K562 (cell line): ENCODE results near the gene CTSL. TPM values are rescaled to one million over a fixed set of nuclear protein-coding genes. Genes with fewer than 3 reads are reported as not detected.

Experiments
- ATAC-seq: fragments of 200-7000 bp; cut with Tn5 transposase; 3 replicates; pipeline ENCODE4 v1.9.1; 2020; ENCODE audit warnings: moderate library complexity
- BruUV-seq: library from RNA; stranded (reverse); fragments of 400-500 nt; replicated peaks from 2 replicates; lab custom pipeline; 2021; lab: Mats Ljungman, UMichigan
- CTCF ChIA-PET: fragments of 300-600 bp; formaldehyde crosslinking; extraction: SDS; loops from one replicate; lab custom pipeline; 2021; ENCODE audit warnings: low intra/inter-chr PET ratio; lab: Yijun Ruan, JAX
- POLR2A ChIA-PET: fragments of 300-600, 350-650 bp; sonication (Branson Sonifier 250); formaldehyde crosslinking; extraction: SDS; loops from one replicate; lab custom pipeline; 2021; ENCODE audit warnings: antibody characterized with exemption, inconsistent platforms; lab: Yijun Ruan, JAX
- DNase-seq, 4 experiments: peaks; one replicate each; pipeline versions ENCODE4 v3.0.0 to v3.0.0-alpha.2; 2011 to 2018; ENCODE audit warnings: low spot score in 3 of 4, mixed read lengths in 3 of 4; ENCODE audit errors: extremely low read depth in 1 of 4
- FAIRE-seq: peaks from 2 replicates; lab custom pipeline; 2011; peaks lifted over from hg19 to GRCh38; lab: Jason Lieb, UNC
- H2AFZ ChIP-seq: 2 replicates; pipeline ENCODE4 v1.6.0; 2011; ENCODE audit warnings: low read depth, low read length, control low read depth, inconsistent platforms
- H3K27ac ChIP-seq: fragments of 200-600 bp; 3 replicates; pipeline ENCODE4 v1.8.0; 2011; ENCODE audit warnings: low read depth, mild to moderate bottlenecking, control low read depth, inconsistent platforms, low read length, moderate library complexity, mixed read lengths; ENCODE audit errors: extremely low read depth
- H3K27me3 ChIP-seq, 2 experiments: fragments of 300-600 bp in 1 of 2; 2 replicates in 1 of 2; 3 replicates in 1 of 2; pipeline versions ENCODE4 v1.6.0 to v1.8.0; 2011; ENCODE audit warnings: inconsistent platforms in 2 of 2, low read length in 2 of 2, mild to moderate bottlenecking in 1 of 2, mixed read lengths in 1 of 2, moderate library complexity in 1 of 2; ENCODE audit not compliant: control insufficient read depth in 2 of 2, insufficient read depth in 2 of 2
- H3K36me3 ChIP-seq: fragments of 300-600 bp; 3 replicates; pipeline ENCODE4 v1.8.0; 2011; ENCODE audit warnings: mild to moderate bottlenecking, low read length, inconsistent platforms; ENCODE audit not compliant: control insufficient read depth, insufficient read depth
- H3K4me1 ChIP-seq, 2 experiments: fragments of 200-600 bp in 1 of 2; replicated peaks in 1 of 2; 2 replicates in 1 of 2; 3 replicates in 1 of 2; pipeline versions ENCODE4 v1.5.1 to v1.8.0; 2011; ENCODE audit warnings: inconsistent platforms in 2 of 2, low read length in 2 of 2, mild to moderate bottlenecking in 1 of 2, mixed read lengths in 1 of 2, moderate library complexity in 1 of 2; ENCODE audit not compliant: control insufficient read depth in 2 of 2, insufficient read depth in 2 of 2
- H3K4me2 ChIP-seq: 2 replicates; pipeline ENCODE4 v1.6.1; 2011; ENCODE audit warnings: low read length, control low read depth, inconsistent platforms, mixed read lengths; ENCODE audit not compliant: insufficient read depth
- H3K4me3 ChIP-seq: fragments of 200-600 bp; sonication (generic), shearing (Covaris generic); 2 replicates; pipeline ENCODE4 v1.5.1; 2016; ENCODE audit warnings: control low read depth, inconsistent platforms
- H3K79me2 ChIP-seq: fragments of 200-600 bp; 3 replicates; pipeline ENCODE4 v1.8.0; 2011; ENCODE audit warnings: low read length, inconsistent platforms; ENCODE audit not compliant: control insufficient read depth, insufficient read depth
- H3K9ac ChIP-seq, 2 experiments: 2 replicates each; pipeline versions ENCODE4 v1.6.0 to v1.6.1; 2011; ENCODE audit warnings: low read depth in 2 of 2, low read length in 2 of 2, control low read depth in 1 of 2, inconsistent platforms in 1 of 2, mild to moderate bottlenecking in 1 of 2, mixed read lengths in 1 of 2; ENCODE audit not compliant: insufficient read depth in 1 of 2
- H3K9me1 ChIP-seq: one replicate; pipeline ENCODE4 v1.6.0; 2011; ENCODE audit warnings: inconsistent platforms, mild to moderate bottlenecking, low read length, moderate library complexity; ENCODE audit not compliant: control insufficient read depth, insufficient read depth
- H3K9me3 ChIP-seq: replicated peaks from 2 replicates; pipeline ENCODE4 v1.5.1; 2011; ENCODE audit warnings: low read depth, low read length, inconsistent platforms; ENCODE audit not compliant: control insufficient read depth, insufficient read depth
- H4K20me1 ChIP-seq: replicated peaks from 2 replicates; pipeline ENCODE4 v1.6.1; 2011; ENCODE audit warnings: low read length, inconsistent platforms, mixed read lengths; ENCODE audit not compliant: control insufficient read depth, insufficient read depth
- ADNP ChIP-seq: fragments of 200-800 bp; sonication (Bioruptor generic); IDR thresholded peaks from 2 replicates; pipeline ENCODE4 v1.6.1; 2016; ENCODE audit warnings: missing genetic modification characterization, missing compliant biosample characterization
- ELF4 ChIP-seq: fragments of 450-650 bp; formaldehyde crosslinking; IDR thresholded peaks from 2 replicates; pipeline ENCODE4 v1.4.0; 2022; ENCODE audit warnings: missing genetic modification characterization
- HNRNPL ChIP-seq: fragments of 200-400 bp; formaldehyde crosslinking; IDR thresholded peaks from 2 replicates; pipeline ENCODE4 v1.6.1; 2017; ENCODE audit warnings: low read depth, mild to moderate bottlenecking, low read length
- OTX1 ChIP-seq: fragments of 450-650 bp; formaldehyde crosslinking; IDR thresholded peaks from 2 replicates; pipeline ENCODE4 v1.4.0; 2022; ENCODE audit warnings: mild to moderate bottlenecking
- SAFB2 ChIP-seq: fragments of 200-400 bp; formaldehyde crosslinking; IDR thresholded peaks from 2 replicates; pipeline ENCODE4 v1.6.1; 2018; ENCODE audit warnings: borderline replicate concordance, low read length, low read depth, moderate library complexity; ENCODE audit not compliant: severe bottlenecking
- SRSF1 ChIP-seq: fragments of 200-400 bp; formaldehyde crosslinking; IDR thresholded peaks from 2 replicates; pipeline ENCODE4 v1.6.1; 2017; ENCODE audit warnings: mild to moderate bottlenecking, low read depth, low read length, moderate library complexity
- XRCC5 ChIP-seq: fragments of 200-400 bp; formaldehyde crosslinking; IDR thresholded peaks from 2 replicates; pipeline ENCODE4 v1.6.1; 2017; ENCODE audit warnings: low read depth, mild to moderate bottlenecking, low read length
- ZFP36 ChIP-seq: fragments of 150-350 bp; IDR thresholded peaks from 2 replicates; pipeline ENCODE4 v1.6.1; 2018; ENCODE audit warnings: low read length, low read depth; ENCODE audit not compliant: partially characterized antibody
- ZKSCAN8 ChIP-seq: fragments of 200-800 bp; sonication (Bioruptor generic); IDR thresholded peaks from 2 replicates; pipeline ENCODE4 v1.6.1; 2016; ENCODE audit warnings: missing genetic modification characterization, missing compliant biosample characterization
- ZNF586 ChIP-seq: fragments of 450-650 bp; formaldehyde crosslinking; conservative IDR thresholded peaks from 2 replicates; pipeline ENCODE4 v1.4.0; 2020; ENCODE audit warnings: mild to moderate bottlenecking, moderate library complexity
- WGBS: fragments of 100-300 bp; shearing (Covaris generic); methylation state at CpG from one replicate; pipeline ENCODE4 v1.1.6; 2016; ENCODE audit warnings: low coverage, mixed read lengths; ENCODE audit not compliant: insufficient coverage; ENCODE audit errors: missing lambda C conversion rate; 5-methylcytosine and 5-hydroxymethylcytosine counted together
- in situ Hi-C: fragments of 300-500 bp; cut with MboI; formaldehyde crosslinking; loops from 4 replicates; pipeline ENCODE4 v1.15.0; 2018; ENCODE audit warnings: inconsistent platforms, mixed read lengths
- intact Hi-C: fragments of 100-400 bp; cut with micrococcal nuclease; formaldehyde crosslinking; loops from 2 replicates; pipeline ENCODE4 v1.14.2; 2022
- polyA plus RNA-seq, 8 experiments: library from polyadenylated mRNA; depleted of rRNA in 4 of 8; stranded (reverse) in 5 of 8; unstranded in 3 of 8; fragments of >200 nt; fragmentation: Nextera tagmentation in 2 of 8; fragmentation: Illumina TruSeq in 1 of 8; extraction: Ambion mirVana in 2 of 8; extraction: Trizol in 1 of 8; gene quantifications; 2 replicates each; pipeline versions ENCODE4 v1.2.1 to v1.2.3, GENCODE V29; 2011 to 2014; ENCODE audit warnings: inconsistent platforms in 1 of 8, missing spikeins in 1 of 8
- total RNA-seq, 7 experiments: library from RNA; depleted of rRNA in 6 of 7; stranded (reverse); fragments of >200 nt in 6 of 7; fragmentation: Illumina TruSeq in 2 of 7; extraction: Trizol in 2 of 7; gene quantifications; 2 replicates each; pipeline versions ENCODE4 v1.2.1 to v1.2.3, GENCODE V29; 2011 to 2021; ENCODE audit warnings: low replicate concordance in 1 of 7
- TF ChIP-seq, protein P1 (sequence below): fragments of 250-450 bp; sonication (Bioruptor Pico); IDR thresholded peaks from 2 replicates; pipeline ENCODE4 v1.8.0; 2021; ENCODE audit warnings: moderate library complexity, mild to moderate bottlenecking, inconsistent platforms
- TF ChIP-seq, protein P2 (sequence below): fragments of 250-450 bp; sonication (Bioruptor Pico); IDR thresholded peaks from 2 replicates; pipeline ENCODE4 v1.4.0; 2020; ENCODE audit warnings: mild to moderate bottlenecking, moderate library complexity

Gene CTSL
- total and polyA plus RNA-seq, 9 of the 15 experiments (the other 6 are each of a cell fraction or from before 2014, with no cell fraction given): 55.9 to 165 (median 93.7) TPM

DNA sequence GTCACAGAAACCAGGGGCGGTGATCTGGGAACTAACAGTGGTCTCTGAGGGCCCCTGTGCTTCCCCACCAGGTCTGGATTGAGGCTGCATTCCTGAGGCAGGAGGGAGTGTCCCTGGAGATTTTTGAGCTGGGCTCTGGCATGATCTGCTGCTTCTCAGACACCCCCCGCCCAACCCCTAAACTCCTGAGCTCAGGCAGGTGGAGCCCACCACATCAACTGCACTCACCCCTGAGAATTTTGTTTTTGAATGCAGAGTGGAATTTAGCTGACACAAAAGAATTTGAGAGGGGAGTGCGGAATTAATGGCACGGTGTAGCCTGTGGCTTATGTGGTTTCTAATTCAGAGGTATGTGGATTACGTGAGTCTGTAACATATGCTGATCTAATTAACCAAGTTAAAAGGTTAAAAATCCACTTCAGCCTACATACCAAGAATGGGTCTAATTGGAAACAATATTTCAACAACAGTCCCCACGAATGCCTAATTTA lies 23.9 kb upstream of the CTSL start:
- no peak overlapping the region for H3K9ac ChIP-seq
- 90% methylated on average over 6 of the region's 6 CpGs for WGBS
- no peak overlapping the region for H3K4me3 ChIP-seq
- no peak overlapping the region for H2AFZ ChIP-seq
- no TSS peak for BruUV-seq
- H3K79me2 ChIP-seq: no peaks in the 10 kb centered on the region
- intact Hi-C loops: no loop called here
- no peaks in the 10 kb centered on the region for H3K9me1 ChIP-seq
- CTCF ChIA-PET: no interaction called here
- H3K4me2 ChIP-seq: no peak overlapping the region
- no peaks in the 10 kb centered on the region for H3K9me3 ChIP-seq
- no peak for ATAC-seq
- H3K36me3 ChIP-seq: peaks cover 47% of the 10 kb centered on the region; the same call in 2 of the 3 replicates
- TF ChIP-seq, protein P1, sequence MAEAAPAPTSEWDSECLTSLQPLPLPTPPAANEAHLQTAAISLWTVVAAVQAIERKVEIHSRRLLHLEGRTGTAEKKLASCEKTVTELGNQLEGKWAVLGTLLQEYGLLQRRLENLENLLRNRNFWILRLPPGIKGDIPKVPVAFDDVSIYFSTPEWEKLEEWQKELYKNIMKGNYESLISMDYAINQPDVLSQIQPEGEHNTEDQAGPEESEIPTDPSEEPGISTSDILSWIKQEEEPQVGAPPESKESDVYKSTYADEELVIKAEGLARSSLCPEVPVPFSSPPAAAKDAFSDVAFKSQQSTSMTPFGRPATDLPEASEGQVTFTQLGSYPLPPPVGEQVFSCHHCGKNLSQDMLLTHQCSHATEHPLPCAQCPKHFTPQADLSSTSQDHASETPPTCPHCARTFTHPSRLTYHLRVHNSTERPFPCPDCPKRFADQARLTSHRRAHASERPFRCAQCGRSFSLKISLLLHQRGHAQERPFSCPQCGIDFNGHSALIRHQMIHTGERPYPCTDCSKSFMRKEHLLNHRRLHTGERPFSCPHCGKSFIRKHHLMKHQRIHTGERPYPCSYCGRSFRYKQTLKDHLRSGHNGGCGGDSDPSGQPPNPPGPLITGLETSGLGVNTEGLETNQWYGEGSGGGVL (CRISPR knock-in tag): no peak
- TF ChIP-seq OTX1 (CRISPR knock-in tag) (no peak), SAFB2 (no peak), ZNF586 (CRISPR knock-in tag) (no peak), XRCC5 (no peak), SRSF1 (no peak), ADNP (no peak), ZKSCAN8 (CRISPR knock-in tag) (no peak), ELF4 (CRISPR knock-in tag) (no peak), HNRNPL (no peak), ZFP36 (no peak)
- TF ChIP-seq, protein P2, sequence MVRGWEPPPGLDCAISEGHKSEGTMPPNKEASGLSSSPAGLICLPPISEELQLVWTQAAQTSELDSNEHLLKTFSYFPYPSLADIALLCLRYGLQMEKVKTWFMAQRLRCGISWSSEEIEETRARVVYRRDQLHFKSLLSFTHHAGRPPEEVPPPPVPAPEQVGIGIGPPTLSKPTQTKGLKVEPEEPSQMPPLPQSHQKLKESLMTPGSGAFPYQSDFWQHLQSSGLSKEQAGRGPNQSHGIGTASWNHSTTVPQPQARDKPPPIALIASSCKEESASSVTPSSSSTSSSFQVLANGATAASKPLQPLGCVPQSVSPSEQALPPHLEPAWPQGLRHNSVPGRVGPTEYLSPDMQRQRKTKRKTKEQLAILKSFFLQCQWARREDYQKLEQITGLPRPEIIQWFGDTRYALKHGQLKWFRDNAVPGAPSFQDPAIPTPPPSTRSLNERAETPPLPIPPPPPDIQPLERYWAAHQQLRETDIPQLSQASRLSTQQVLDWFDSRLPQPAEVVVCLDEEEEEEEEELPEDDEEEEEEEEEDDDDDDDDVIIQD: no peak
- TF ChIP-seq, all 486 proteins: peak for 0
- in situ Hi-C loops: no loop called here
- POLR2A ChIA-PET: interaction anchor here (0.7 to 2.5 kb wide), 2 partner anchors 9 to 223 kb away, joined by 3 to 7 read pairs; no protein-coding TSS in a partner anchor
- FAIRE-seq (no peak), DNase-seq (no peak)
- no peaks in the 10 kb centered on the region for H4K20me1 ChIP-seq
- H3K27me3 ChIP-seq: no peaks in the 10 kb centered on the region
- no peak overlapping the region for H3K27ac ChIP-seq
- peaks cover 3 to 6% of the 10 kb centered on the region in 2 experiments; a peak in 3 of 5 replicates for H3K4me1 ChIP-seq
